Skeletal muscle tissue (tissue), 4 donors: ENCODE data around the gene SLC12A4. TPM values are rescaled to one million over a fixed set of nuclear protein-coding genes. Genes with fewer than 3 reads are reported as not detected.
A peak's percentile ranks its signal among the peaks of the same experiment; 100 is the strongest.
"Not testable (repeated sequence)": the region's sequence is repeated elsewhere in the genome, so short reads cannot be mapped to it uniquely, and the experiment has no call there.

ENCODE experiments used
- H3K27ac ChIP-seq: one replicate; pipeline ENCODE4 v1.7.0; 2013; ENCODE audit warnings: mild to moderate bottlenecking, low read depth, low read length, inconsistent platforms
- H3K27me3 ChIP-seq, 3 donors: one replicate each; pipeline ENCODE4 v1.7.0; 2013; ENCODE audit warnings: low read length in 3 of 3; ENCODE audit not compliant: control insufficient read depth in 3 of 3, insufficient read depth in 3 of 3
- H3K36me3 ChIP-seq, 3 donors: one replicate each; pipeline ENCODE4 v1.7.0; 2013; ENCODE audit warnings: low read length in 3 of 3; ENCODE audit not compliant: control insufficient read depth in 3 of 3, insufficient read depth in 3 of 3
- H3K4me1 ChIP-seq, 3 donors: one replicate each; pipeline ENCODE4 v1.7.0; 2013; ENCODE audit warnings: low read length in 3 of 3, mild to moderate bottlenecking in 3 of 3; ENCODE audit not compliant: control insufficient read depth in 3 of 3, insufficient read depth in 3 of 3
- H3K4me3 ChIP-seq, 3 donors: one replicate each; pipeline ENCODE4 v1.7.0; 2013; ENCODE audit warnings: low read length in 3 of 3
- H3K9ac ChIP-seq, 3 donors: one replicate each; pipeline ENCODE4 v1.7.0; 2013; ENCODE audit warnings: low read length in 3 of 3, mild to moderate bottlenecking in 3 of 3, moderate library complexity in 2 of 3, low read depth in 1 of 3
- H3K9me3 ChIP-seq, 3 donors: one replicate each; pipeline ENCODE4 v1.7.0; 2013; ENCODE audit warnings: low read length in 3 of 3; ENCODE audit not compliant: control insufficient read depth in 3 of 3
- total RNA-seq: library from RNA; depleted of rRNA; stranded (reverse); fragments of >200 nt; gene quantifications from one replicate; pipeline ENCODE4 v1.2.3, GENCODE V29; 2014
- donor health status: Osteomylitis.

Gene SLC12A4
- total RNA-seq, 1 donor from 2014 or later = 27.1 TPM

- peak overlapping the region; percentile 50 to 80 (median 61) for H3K9ac ChIP-seq
- H3K9me3 ChIP-seq = no peaks in the 10 kb centered on the region
- H3K27ac ChIP-seq = peak overlapping the region; percentile 81
- peaks cover 63 to 76% (median 72%) of the 10 kb centered on the region in 3 donors for H3K4me1 ChIP-seq
- peaks cover 5 to 10% (median 7%) of the 10 kb centered on the region in 3 donors for H3K36me3 ChIP-seq
- H3K27me3 ChIP-seq = no peaks in the 10 kb centered on the region
- peak overlapping the region in 2 of 3 donors; percentile 3 to 63 for H3K4me3 ChIP-seq
Measured at GRCh38 chr16:67917140-67917851, 51.1 kb downstream of the SLC12A4 start.

DNA sequence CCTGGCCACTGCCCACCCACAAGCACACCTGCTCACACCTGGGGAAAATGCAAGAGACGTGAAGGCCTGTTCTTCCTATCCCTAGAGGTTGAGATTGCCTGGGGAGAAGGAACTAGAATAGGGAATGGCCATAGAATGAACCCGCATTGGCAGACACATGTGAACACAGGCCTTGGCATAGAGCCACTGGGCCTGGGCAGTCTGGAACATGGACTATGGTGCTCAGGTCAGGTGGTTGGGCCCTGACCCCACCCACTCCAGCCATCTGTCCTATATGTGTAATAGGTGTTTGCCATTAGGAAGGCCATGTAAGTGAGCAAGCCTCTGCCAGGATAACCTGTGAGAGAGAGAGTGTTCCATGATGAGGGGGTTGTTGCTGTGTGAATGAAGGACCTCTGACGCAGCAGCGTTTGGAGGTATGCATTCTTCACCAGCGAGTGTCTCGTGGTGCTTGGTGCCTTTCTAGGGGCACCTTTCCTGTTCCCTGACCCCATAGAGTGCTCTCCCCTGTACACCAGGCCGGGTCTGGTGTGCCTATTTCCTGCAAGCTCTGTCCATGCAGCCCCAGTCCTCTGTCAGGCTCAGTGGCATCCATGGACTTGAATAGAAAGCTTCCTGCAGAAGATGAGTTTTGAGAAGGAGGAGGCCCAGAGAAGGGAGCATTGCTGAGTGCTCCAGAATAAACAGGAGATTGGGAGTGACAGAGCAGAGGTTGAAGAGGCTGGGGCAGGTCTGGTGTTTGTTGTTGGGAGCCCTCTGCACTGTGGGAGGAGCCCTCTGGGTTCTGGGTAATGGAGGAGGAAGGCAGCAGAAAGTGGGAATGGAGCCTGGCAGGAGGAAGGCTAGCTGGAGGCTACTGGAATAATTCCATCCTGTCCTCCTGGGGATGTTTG, 52.4 kb downstream of the SLC12A4 start:
- peak overlapping the region in 2 of 3 donors; percentile 36 to 62 for H3K9ac ChIP-seq
- peak overlapping the region in 1 of 3 donors; percentile 13 for H3K4me3 ChIP-seq
- peak overlapping the region; percentile 81 for H3K27ac ChIP-seq
- H3K27me3 ChIP-seq = no peaks in the 10 kb centered on the region
- H3K9me3 ChIP-seq = no peaks in the 10 kb centered on the region
- peaks cover 61 to 74% (median 64%) of the 10 kb centered on the region in 3 donors for H3K4me1 ChIP-seq
- H3K36me3 ChIP-seq = peaks cover 14 to 17% (median 15%) of the 10 kb centered on the region in 3 donors

DNA sequence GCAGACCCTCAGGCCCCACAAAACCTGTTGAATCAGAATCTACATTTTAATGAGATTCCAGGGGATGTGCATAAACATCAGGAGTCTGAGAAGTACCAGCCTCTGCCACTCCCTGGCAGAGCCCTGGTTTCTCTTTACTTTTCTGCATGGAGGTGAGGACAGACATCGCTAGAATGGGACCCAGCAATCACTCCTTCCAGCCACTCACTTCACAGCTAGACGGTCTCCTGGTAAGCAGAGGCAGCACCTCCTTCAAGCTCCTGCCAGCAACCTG, 53.0 kb downstream of the SLC12A4 start:
- not testable (repeated sequence) for H3K27ac ChIP-seq, H3K27me3 ChIP-seq, H3K4me3 ChIP-seq, H3K9me3 ChIP-seq
- H3K36me3 ChIP-seq = peaks cover 15 to 22% (median 18%) of the 10 kb centered on the region in 3 donors
- peaks cover 57 to 73% (median 62%) of the 10 kb centered on the region in 3 donors for H3K4me1 ChIP-seq
- peak overlapping the region in 1 of 3 donors; percentile 4 for H3K9ac ChIP-seq

DNA sequence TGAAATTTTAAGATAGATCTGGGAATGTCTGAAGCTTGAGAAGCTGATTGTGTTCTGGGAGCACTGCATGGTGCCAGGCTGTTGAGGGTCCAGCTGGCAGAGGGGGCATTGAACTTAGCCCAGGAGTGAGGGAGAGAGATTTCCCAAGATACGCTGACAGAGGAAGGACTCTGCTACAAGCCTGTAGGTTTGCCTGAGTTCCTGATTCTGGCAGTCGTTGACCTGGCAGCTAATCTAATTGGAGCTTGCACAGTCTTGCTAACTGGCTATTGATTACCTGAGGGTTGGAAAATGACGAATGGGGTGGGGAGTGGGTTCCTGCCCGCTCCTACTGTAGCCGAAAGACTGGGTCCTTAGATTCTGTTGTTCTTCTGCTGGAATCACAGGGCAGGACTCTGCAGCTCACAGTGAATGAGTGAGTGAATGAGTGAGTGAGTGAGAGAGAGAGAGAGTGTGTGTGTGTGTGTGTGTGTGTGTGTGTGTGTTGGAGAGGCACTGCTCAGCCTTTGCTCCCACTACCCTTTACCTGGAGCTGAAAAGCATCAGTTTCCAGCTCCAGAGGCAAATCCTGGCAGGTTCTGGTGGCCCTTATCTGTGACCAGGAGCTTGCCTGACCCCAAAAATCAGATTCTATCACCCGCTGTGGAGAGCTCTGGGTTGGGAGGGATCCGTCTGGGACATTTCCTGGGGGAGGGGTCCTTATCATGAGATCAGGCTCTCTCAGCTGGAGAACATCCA, 53.5 kb downstream of the SLC12A4 start:
- H3K36me3 ChIP-seq = peaks cover 19 to 24% (median 22%) of the 10 kb centered on the region in 3 donors
- H3K27ac ChIP-seq = no peak overlapping the region

GRCh38 chr16:67910158-67910557, 58.3 kb downstream of the SLC12A4 start:
- peaks cover 26 to 36% (median 30%) of the 10 kb centered on the region in 3 donors for H3K36me3 ChIP-seq
- H3K9me3 ChIP-seq = no peaks in the 10 kb centered on the region
- no peak overlapping the region for H3K27ac ChIP-seq
- H3K4me3 ChIP-seq = no peak overlapping the region
- no peaks in the 10 kb centered on the region for H3K27me3 ChIP-seq
- H3K9ac ChIP-seq = peak overlapping the region in 1 of 3 donors; percentile 16
- H3K4me1 ChIP-seq = peaks cover 16 to 33% (median 18%) of the 10 kb centered on the region in 3 donors

More for the DNA sequence above, 53.5 kb downstream of the SLC12A4 start:
- Histone ChIP-seq H3K4me1 (peaks cover 53 to 68% (median 57%) of the 10 kb centered on the region in 3 donors), H3K27me3 (no peaks in the 10 kb centered on the region), H3K9ac (peak overlapping the region in 1 of 3 donors; percentile 4), H3K4me3 (no peak overlapping the region), H3K9me3 (no peaks in the 10 kb centered on the region)

GRCh38 chr16:67909056-67909742, 59.2 kb downstream of the SLC12A4 start:
- H3K4me1 ChIP-seq = peaks cover 9 to 26% (median 13%) of the 10 kb centered on the region in 3 donors
- H3K9ac ChIP-seq = no peak overlapping the region
- H3K36me3 ChIP-seq = peaks cover 26 to 34% (median 28%) of the 10 kb centered on the region in 3 donors
- H3K27me3 ChIP-seq = no peaks in the 10 kb centered on the region
- no peaks in the 10 kb centered on the region for H3K9me3 ChIP-seq
- H3K4me3 ChIP-seq = no peak overlapping the region
- no peak overlapping the region for H3K27ac ChIP-seq

DNA sequence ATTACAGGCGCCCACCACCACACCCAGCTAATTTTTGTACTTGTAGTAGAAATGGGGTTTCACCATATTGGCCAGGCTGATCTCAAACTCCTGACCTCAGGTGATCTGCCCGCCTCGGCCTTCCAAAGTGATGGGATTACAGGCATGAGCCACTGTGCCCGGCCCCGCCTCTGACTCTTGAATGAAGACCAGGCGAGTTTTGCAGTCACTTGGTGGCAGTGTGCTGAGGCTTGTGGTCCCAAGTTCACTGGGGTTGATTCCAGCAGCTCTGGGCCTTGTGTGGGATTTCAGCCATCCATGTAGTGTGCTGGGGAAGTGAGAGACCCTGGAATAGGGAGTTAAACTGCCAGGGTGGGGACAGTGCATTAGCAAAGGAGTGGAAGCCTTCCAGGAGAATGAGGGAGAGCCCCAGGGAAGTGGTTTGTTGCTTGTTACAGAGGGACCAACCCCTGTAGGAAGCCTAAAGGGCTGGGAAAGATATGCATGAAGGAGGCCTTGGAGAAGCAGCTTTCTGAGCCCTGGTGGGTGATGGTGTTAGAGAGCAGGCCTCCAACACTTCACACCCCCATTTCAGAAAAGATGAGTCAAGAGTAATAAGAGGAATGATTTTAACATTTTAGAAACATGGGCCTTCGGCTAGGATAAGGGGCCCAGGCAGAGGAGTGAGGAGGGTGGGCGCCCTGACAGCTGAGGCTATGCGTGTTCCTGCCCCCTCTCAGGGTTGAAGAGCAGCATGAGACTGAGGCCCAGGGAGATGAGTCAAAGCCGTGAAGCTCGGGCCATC, 60.8 kb downstream of the SLC12A4 start:
- Histone ChIP-seq H3K36me3 (peaks cover 26 to 38% (median 35%) of the 10 kb centered on the region in 3 donors), H3K4me3 (no peak overlapping the region), H3K4me1 (peaks cover 9 to 26% (median 13%) of the 10 kb centered on the region in 3 donors), H3K27ac (no peak overlapping the region), H3K9ac (no peak overlapping the region), H3K9me3 (no peaks in the 10 kb centered on the region), H3K27me3 (no peaks in the 10 kb centered on the region)

GRCh38 chr16:67902831-67903230, 65.6 kb downstream of the SLC12A4 start:
- H3K27ac ChIP-seq = no peak overlapping the region
- no peak overlapping the region for H3K4me3 ChIP-seq
- H3K9ac ChIP-seq = no peak overlapping the region
- no peaks in the 10 kb centered on the region for H3K9me3 ChIP-seq
- H3K27me3 ChIP-seq = no peaks in the 10 kb centered on the region
- peaks cover 4 to 19% (median 16%) of the 10 kb centered on the region in 3 donors for H3K4me1 ChIP-seq
- peaks cover 0 to 7% (median 3%) of the 10 kb centered on the region in 3 donors for H3K36me3 ChIP-seq

- Histone ChIP-seq H3K27me3 (no peaks in the 10 kb centered on the region), H3K4me1 (peaks cover 9 to 25% (median 22%) of the 10 kb centered on the region in 3 donors), H3K9me3 (no peaks in the 10 kb centered on the region), H3K27ac (no peak overlapping the region), H3K36me3 (peaks cover 0 to 7% (median 3%) of the 10 kb centered on the region in 3 donors), H3K4me3 (no peak overlapping the region), H3K9ac (no peak overlapping the region)
Measured at GRCh38 chr16:67901734-67902133, 66.7 kb downstream of the SLC12A4 start.
